GM13977 (cell line): Measurements from ENCODE around the gene SHH.

Experiments used
- DNase-seq: peaks from one replicate; pipeline ENCODE4 v3.0.0; 2012; ENCODE audit warnings: low spot score
- in situ Hi-C: fragments of 300-500 bp; cut with MboI; formaldehyde crosslinking; loops from one replicate; pipeline ENCODE4 v1.12.0; 2022; ENCODE audit warnings: low sequenced_read_pairs, low pct_unique_long_range_greater_than_20kb, mixed read lengths, inconsistent platforms; ENCODE audit not compliant: unreplicated experiment
- TF ChIP-seq, protein P1 (sequence below): IDR thresholded peaks from 2 replicates; pipeline ENCODE4 v1.5.1; 2012; ENCODE audit warnings: mild to moderate bottlenecking, control low read depth; ENCODE audit not compliant: insufficient read depth; ENCODE audit errors: extremely low read depth, missing control alignments

Gene SHH

GRCh38 chr7:155813125-155813524 lies 862 bp upstream of the SHH start:
- TF ChIP-seq, protein P1, sequence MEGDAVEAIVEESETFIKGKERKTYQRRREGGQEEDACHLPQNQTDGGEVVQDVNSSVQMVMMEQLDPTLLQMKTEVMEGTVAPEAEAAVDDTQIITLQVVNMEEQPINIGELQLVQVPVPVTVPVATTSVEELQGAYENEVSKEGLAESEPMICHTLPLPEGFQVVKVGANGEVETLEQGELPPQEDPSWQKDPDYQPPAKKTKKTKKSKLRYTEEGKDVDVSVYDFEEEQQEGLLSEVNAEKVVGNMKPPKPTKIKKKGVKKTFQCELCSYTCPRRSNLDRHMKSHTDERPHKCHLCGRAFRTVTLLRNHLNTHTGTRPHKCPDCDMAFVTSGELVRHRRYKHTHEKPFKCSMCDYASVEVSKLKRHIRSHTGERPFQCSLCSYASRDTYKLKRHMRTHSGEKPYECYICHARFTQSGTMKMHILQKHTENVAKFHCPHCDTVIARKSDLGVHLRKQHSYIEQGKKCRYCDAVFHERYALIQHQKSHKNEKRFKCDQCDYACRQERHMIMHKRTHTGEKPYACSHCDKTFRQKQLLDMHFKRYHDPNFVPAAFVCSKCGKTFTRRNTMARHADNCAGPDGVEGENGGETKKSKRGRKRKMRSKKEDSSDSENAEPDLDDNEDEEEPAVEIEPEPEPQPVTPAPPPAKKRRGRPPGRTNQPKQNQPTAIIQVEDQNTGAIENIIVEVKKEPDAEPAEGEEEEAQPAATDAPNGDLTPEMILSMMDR = no peak
- no peak for DNase-seq
- in situ Hi-C loops = loop anchor here (25.0 kb wide), 1 partner anchor 649 kb away; no protein-coding TSS in a partner anchor

- TF ChIP-seq, protein P1 = no peak
- in situ Hi-C loops = loop anchor here (25.0 kb wide), 1 partner anchor 651 kb away; no protein-coding TSS in a partner anchor
- no peak for DNase-seq
These were observed 736 bp downstream of the SHH start for GRCh38 chr7:155811560-155811894.

DNA sequence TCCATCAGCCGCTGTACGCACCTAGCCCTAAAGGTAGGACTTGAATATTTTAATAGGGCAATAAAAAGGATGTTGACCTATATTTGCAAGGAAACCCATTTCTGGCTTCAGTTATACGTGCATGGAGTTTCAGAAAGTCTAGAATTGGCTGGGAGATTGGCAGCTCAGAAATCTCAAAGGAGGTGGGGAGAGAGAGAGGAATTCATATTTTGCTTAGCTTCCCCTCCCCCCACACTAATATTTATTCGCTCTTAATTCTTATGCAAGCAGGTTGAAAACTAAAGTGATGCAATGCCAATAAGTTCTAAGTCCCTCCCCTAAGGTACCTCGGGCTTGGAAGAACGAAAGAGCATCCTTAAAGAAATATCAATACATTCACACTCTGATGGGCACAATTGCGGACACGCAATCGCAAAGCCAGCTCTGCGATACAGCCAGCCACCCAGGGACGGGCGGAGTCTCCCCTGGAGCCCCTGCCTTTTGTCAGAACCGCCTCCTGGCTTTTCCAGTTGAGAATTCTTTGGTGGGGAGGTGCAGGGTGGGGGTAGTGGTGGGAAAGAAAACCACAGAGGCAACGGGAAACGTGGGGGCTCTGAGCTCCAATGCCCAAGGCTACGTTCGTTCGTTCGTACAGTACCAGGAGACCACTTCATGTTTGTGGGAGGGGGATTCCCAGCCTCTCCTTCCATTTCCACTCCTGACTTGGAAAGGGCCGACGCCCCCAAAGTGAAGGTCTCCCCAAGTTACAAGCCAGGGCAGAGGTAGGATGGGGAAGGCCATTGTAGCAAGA lies 1.3 kb downstream of the SHH start:
- in situ Hi-C loops = loop anchor here (25.0 kb wide), 1 partner anchor 651 kb away; no protein-coding TSS in a partner anchor
- TF ChIP-seq, protein P1 = no peak
- no peak for DNase-seq

GRCh38 chr7:155809947-155810769 lies 2.1 kb downstream of the SHH start:
- TF ChIP-seq, protein P1 = no peak
- in situ Hi-C loops = loop anchor here (10.0 to 25.0 kb wide), 2 partner anchors 652 to 1025 kb away; no protein-coding TSS in a partner anchor
- no peak for DNase-seq

GRCh38 chr7:155809332-155809946 lies 2.8 kb downstream of the SHH start:
- no peak for DNase-seq
- TF ChIP-seq, protein P1 = no peak
- in situ Hi-C loops = loop anchor here (10.0 to 25.0 kb wide), 2 partner anchors 653 to 1025 kb away; no protein-coding TSS in a partner anchor
